ENCODE measurements around the gene NOVA2.

NOVA2 gene

GRCh38 chr19:45969676-45970075 is 4.0 kb downstream of the NOVA2 start:
- DNase-seq (ENCODE audit: low spot score) = no peak
- H3K27ac ChIP-seq = no peak overlapping the region
- TF ChIP-seq CTCF (conservative IDR thresholded peaks at IDR 0.05; ENCODE audit: low read depth) = no peak
- ChIA-PET POLR2A (ENCODE audit: low non-redundant PET) (no interaction called here), CTCF (no interaction called here)

GRCh38 chr19:45968626-45969025 is 5.0 kb downstream of the NOVA2 start:
- no peak for TF ChIP-seq CTCF (conservative IDR thresholded peaks at IDR 0.05; ENCODE audit: low read depth)
- DNase-seq (ENCODE audit: low spot score) = no peak
- H3K27ac ChIP-seq = no peak overlapping the region
- ChIA-PET CTCF (no interaction called here), POLR2A (ENCODE audit: low non-redundant PET) (no interaction called here)

GRCh38 chr19:45967246-45967645 is 6.4 kb downstream of the NOVA2 start:
- DNase-seq (ENCODE audit: low spot score) = no peak
- ChIA-PET CTCF (interaction anchor here (0.7 kb wide), 1 partner anchor 50 kb away, joined by 3 read pairs; no protein-coding TSS in a partner anchor), POLR2A (ENCODE audit: low non-redundant PET) (no interaction called here)
- TF ChIP-seq CTCF (conservative IDR thresholded peaks at IDR 0.05; ENCODE audit: low read depth) = no peak
- H3K27ac ChIP-seq = no peak overlapping the region

- ChIA-PET POLR2A (ENCODE audit: low non-redundant PET) (no interaction called here), CTCF (no interaction called here)
- no peak for TF ChIP-seq CTCF (conservative IDR thresholded peaks at IDR 0.05; ENCODE audit: low read depth)
- no peak overlapping the region for H3K27ac ChIP-seq
- no peak for DNase-seq (ENCODE audit: low spot score)
Measured at GRCh38 chr19:45962021-45962420, 11.6 kb downstream of the NOVA2 start.

- DNase-seq (ENCODE audit: low spot score) = no peak
- TF ChIP-seq CTCF (conservative IDR thresholded peaks at IDR 0.05; ENCODE audit: low read depth) = no peak
- H3K27ac ChIP-seq = no peak overlapping the region
- POLR2A ChIA-PET (ENCODE audit: low non-redundant PET) = no interaction called here
- CTCF ChIA-PET = interaction anchor here (0.5 to 1.3 kb wide), 4 partner anchors 34 to 308 kb away, joined by 3 to 5 read pairs (median 3); partner anchors contain the start of gene CCDC61
Measured at GRCh38 chr19:45960595-45961235, 12.9 kb downstream of the NOVA2 start.

- ChIA-PET POLR2A (ENCODE audit: low non-redundant PET) (no interaction called here), CTCF (interaction anchor here (0.7 kb wide), 2 partner anchors 12 to 280 kb away, joined by 3 to 4 read pairs; no protein-coding TSS in a partner anchor)
- TF ChIP-seq CTCF (conservative IDR thresholded peaks at IDR 0.05; ENCODE audit: low read depth) = no peak
Measured at GRCh38 chr19:45959517-45960025, 14.1 kb downstream of the NOVA2 start.

More at GRCh38 chr19:45959517-45960025, 14.1 kb downstream of the NOVA2 start:
- no peak overlapping the region for H3K27ac ChIP-seq
- DNase-seq (ENCODE audit: low spot score) = no peak

Measured in RWPE1 (cell line).